Naive thymus-derived CD4-positive, alpha-beta T cell (primary cell): Measurements from ENCODE around the gene NDUFA13. TPM values are rescaled to one million over a fixed set of nuclear protein-coding genes. Genes with fewer than 3 reads are reported as not detected.
A peak's percentile ranks its signal among the peaks of the same experiment; 100 is the strongest.

Experiments used
- ATAC-seq: fragments of 150-1000 bp; cut with Tn5 transposase; 2 replicates; pipeline ENCODE4 v1.10.0; 2021; ENCODE audit warnings: mild to moderate bottlenecking, moderate library complexity
- CTCF ChIA-PET: fragments of 350-600 bp; sonication (Branson Sonifier 250); formaldehyde crosslinking; loops from one replicate; lab custom pipeline; 2021; ENCODE audit warnings: antibody characterized with exemption; lab: Charles Lee
- POLR2A ChIA-PET: fragments of 350-600 bp; sonication (Branson Sonifier 250); formaldehyde crosslinking; loops from one replicate; lab custom pipeline; 2021; ENCODE audit warnings: antibody characterized with exemption, inconsistent platforms; lab: Charles Lee
- DNase-seq, 9 donors: peaks; one replicate each; pipeline versions ENCODE4 v3.0.0 to v3.0.0-alpha.2; 2020 to 2022; ENCODE audit warnings: mixed read lengths in 1 of 9
- H3K27ac ChIP-seq: one replicate; pipeline ENCODE4 v1.7.0; 2013; ENCODE audit warnings: mild to moderate bottlenecking, low read depth, low read length, moderate library complexity
- H3K27me3 ChIP-seq, 2 donors: one replicate each; pipeline ENCODE4 v1.7.0; 2013; ENCODE audit warnings: low read length in 2 of 2, mild to moderate bottlenecking in 2 of 2, moderate library complexity in 2 of 2; ENCODE audit not compliant: control insufficient read depth in 2 of 2, insufficient read depth in 2 of 2
- H3K36me3 ChIP-seq, 3 experiments: 1 replicate in 2 of 3; 2 replicates in 1 of 3; pipeline ENCODE4 v1.7.0; 2013; ENCODE audit warnings: low read length in 3 of 3, mild to moderate bottlenecking in 3 of 3, moderate library complexity in 1 of 3; ENCODE audit not compliant: insufficient read depth in 3 of 3, control insufficient read depth in 2 of 3
- H3K4me1 ChIP-seq, 2 donors: one replicate each; pipeline ENCODE4 v1.7.0; 2013; ENCODE audit warnings: low read length in 2 of 2, mild to moderate bottlenecking in 2 of 2, moderate library complexity in 1 of 2; ENCODE audit not compliant: control insufficient read depth in 2 of 2, insufficient read depth in 2 of 2
- H3K4me3 ChIP-seq: 2 replicates; pipeline ENCODE4 v1.7.0; 2013; ENCODE audit warnings: mild to moderate bottlenecking, low read length
- H3K9me3 ChIP-seq, 3 experiments: 1 replicate in 2 of 3; 2 replicates in 1 of 3; pipeline ENCODE4 v1.7.0; 2013; ENCODE audit warnings: low read length in 3 of 3; ENCODE audit not compliant: control insufficient read depth in 2 of 3
- H3K27ac Mint-ChIP-seq, 9 donors: one replicate each; pipeline ENCODE4 v1.8.0; 2020 to 2022; ENCODE audit warnings: mixed read lengths in 9 of 9, mild to moderate bottlenecking in 8 of 9, moderate library complexity in 5 of 9, inconsistent platforms in 2 of 9
- H3K27me3 Mint-ChIP-seq, 5 donors: one replicate each; pipeline ENCODE4 v1.8.0; 2021 to 2022; ENCODE audit warnings: mixed read lengths in 5 of 5, mild to moderate bottlenecking in 1 of 5
- H3K36me3 Mint-ChIP-seq, 5 donors: one replicate each; pipeline ENCODE4 v1.8.0; 2020 to 2022; ENCODE audit warnings: mixed read lengths in 5 of 5, mild to moderate bottlenecking in 3 of 5, inconsistent platforms in 1 of 5
- H3K4me1 Mint-ChIP-seq, 7 donors: one replicate each; pipeline ENCODE4 v1.8.0; 2020 to 2022; ENCODE audit warnings: mixed read lengths in 7 of 7, mild to moderate bottlenecking in 3 of 7, inconsistent platforms in 1 of 7
- H3K4me3 Mint-ChIP-seq, 10 donors: one replicate each; pipeline ENCODE4 v1.8.0; 2020 to 2022; ENCODE audit warnings: mild to moderate bottlenecking in 10 of 10, mixed read lengths in 10 of 10, moderate library complexity in 6 of 10, inconsistent platforms in 2 of 10
- H3K9me3 Mint-ChIP-seq, 11 donors: one replicate each; pipeline ENCODE4 v1.8.0; 2020 to 2022; ENCODE audit warnings: mixed read lengths in 11 of 11, mild to moderate bottlenecking in 4 of 11, inconsistent platforms in 1 of 11, moderate library complexity in 1 of 11
- intact Hi-C, 2 donors: fragments of 100-400 bp; cut with micrococcal nuclease; formaldehyde crosslinking; loops; one replicate each; pipeline ENCODE4 v1.15.1; 2023
- polyA plus RNA-seq, 2 donors: library from polyadenylated mRNA; unstranded; fragments of 300-500 nt; fragmentation: Illumina TruSeq; gene quantifications; one replicate each; pipeline ENCODE4 v1.2.3, GENCODE V29; 2021
- total RNA-seq, 6 experiments: library from RNA in 5 of 6; stranded (reverse) in 5 of 6; gene quantifications; 1 replicate in 5 of 6; 2 replicates in 1 of 6; pipeline ENCODE4 v1.2.3 and lab custom pipeline; 2021 to 2026

The NDUFA13 gene
- total and polyA plus RNA-seq, 7 experiments from 2014 or later: 172 to 380 (median 198) TPM

- CTCF ChIA-PET: interaction anchor here (1.1 kb wide), 1 partner anchor 81 kb away, joined by 3 read pairs; the partner anchor contains the start of gene GATAD2A
- POLR2A ChIA-PET: interaction anchor here (1.4 to 6.4 kb wide), 2 partner anchors 23 to 120 kb away, joined by 5 to 101 read pairs; no protein-coding TSS in a partner anchor
- Histone ChIP-seq H3K36me3 (peaks cover 0 to 17% (median 0%) of the 10 kb centered on the region in 3 experiments), H3K9me3 (no peaks in the 10 kb centered on the region), H3K27me3 (no peaks in the 10 kb centered on the region), H3K4me1 (peaks cover 32 to 54% of the 10 kb centered on the region in 2 donors), H3K4me3 (no peak overlapping the region), H3K27ac (peak overlapping the region; percentile 81)
- ATAC-seq (no peak), DNase-seq (no peak)
- no peaks in the 10 kb centered on the region for H3K9me3 Mint-ChIP-seq
- H3K27ac Mint-ChIP-seq: peak overlapping the region; percentile 70 to 99 (median 97)
- H3K27me3 Mint-ChIP-seq: no peaks in the 10 kb centered on the region
- H3K4me3 Mint-ChIP-seq: peak overlapping the region in 3 of 10 donors; percentile 16 to 47 (median 25)
- H3K4me1 Mint-ChIP-seq: peaks cover 38 to 86% (median 74%) of the 10 kb centered on the region in 7 donors
- intact Hi-C loops: loop anchor here (5.0 to 10.0 kb wide), 2 partner anchors 421 to 423 kb away; partner anchors contain the start of gene SLC25A42 (in 2 of the 2)
- H3K36me3 Mint-ChIP-seq: peaks cover 0 to 9% (median 0%) of the 10 kb centered on the region in 5 donors
Measured at GRCh38 chr19:19485161-19485997, 30.6 kb upstream of the NDUFA13 start.

GRCh38 chr19:19485998-19486290, 30.1 kb upstream of the NDUFA13 start:
- H3K27ac Mint-ChIP-seq: peak overlapping the region in 8 of 9 donors; percentile 81 to 99 (median 97)
- Histone ChIP-seq H3K9me3 (no peaks in the 10 kb centered on the region), H3K27me3 (no peaks in the 10 kb centered on the region), H3K4me1 (peaks cover 33 to 51% of the 10 kb centered on the region in 2 donors), H3K4me3 (no peak overlapping the region), H3K36me3 (peaks cover 0 to 17% (median 0%) of the 10 kb centered on the region in 3 experiments), H3K27ac (peak overlapping the region; percentile 81)
- no peaks in the 10 kb centered on the region for H3K27me3 Mint-ChIP-seq
- ChIA-PET CTCF (interaction anchor here (1.1 kb wide), 1 partner anchor 81 kb away, joined by 3 read pairs; the partner anchor contains the start of gene GATAD2A), POLR2A (interaction anchor here (6.4 kb wide), 1 partner anchor 121 kb away, joined by 101 read pairs; no protein-coding TSS in a partner anchor)
- H3K9me3 Mint-ChIP-seq: no peaks in the 10 kb centered on the region
- peak overlapping the region in 2 of 10 donors; percentile 16 to 47 for H3K4me3 Mint-ChIP-seq
- ATAC-seq (no peak), DNase-seq (no peak)
- peaks cover 37 to 83% (median 71%) of the 10 kb centered on the region in 7 donors for H3K4me1 Mint-ChIP-seq
- H3K36me3 Mint-ChIP-seq: peaks cover 0 to 12% (median 0%) of the 10 kb centered on the region in 5 donors
- intact Hi-C loops: loop anchor here (5.0 to 10.0 kb wide), 2 partner anchors 421 to 424 kb away; partner anchors contain the start of gene SLC25A42 (in 2 of the 2)

GRCh38 chr19:19486343-19487076, 29.5 kb upstream of the NDUFA13 start:
- CTCF ChIA-PET: interaction anchor here (1.1 to 1.9 kb wide), 2 partner anchors 82 to 125 kb away, joined by 3 to 12 read pairs; partner anchors contain the start of gene GATAD2A
- H3K9me3 ChIP-seq: no peaks in the 10 kb centered on the region
- intact Hi-C loops: loop anchor here (5.0 to 10.0 kb wide), 2 partner anchors 422 to 424 kb away; partner anchors contain the start of gene SLC25A42 (in 2 of the 2)
- peaks cover 33 to 51% of the 10 kb centered on the region in 2 donors for H3K4me1 ChIP-seq
- H3K4me3 ChIP-seq: no peak overlapping the region
- no peaks in the 10 kb centered on the region for H3K27me3 Mint-ChIP-seq
- no peaks in the 10 kb centered on the region for H3K27me3 ChIP-seq
- peak overlapping the region in 2 of 10 donors; percentile 20 to 52 for H3K4me3 Mint-ChIP-seq
- no peaks in the 10 kb centered on the region for H3K9me3 Mint-ChIP-seq
- peaks cover 34 to 78% (median 65%) of the 10 kb centered on the region in 7 donors for H3K4me1 Mint-ChIP-seq
- peak overlapping the region; percentile 69 to 99 (median 97) for H3K27ac Mint-ChIP-seq
- peaks cover 0 to 16% (median 0%) of the 10 kb centered on the region in 3 experiments for H3K36me3 ChIP-seq
- no peak for ATAC-seq
- POLR2A ChIA-PET: interaction anchor here (4.9 to 6.4 kb wide), 2 partner anchors 81 to 121 kb away, joined by 36 to 101 read pairs; partner anchors contain the start of gene GATAD2A
- peaks cover 0 to 11% (median 0%) of the 10 kb centered on the region in 5 donors for H3K36me3 Mint-ChIP-seq
- H3K27ac ChIP-seq: peak overlapping the region; percentile 81
- DNase-seq: no peak

- no peaks in the 10 kb centered on the region for H3K9me3 ChIP-seq
- Mint-ChIP-seq H3K27ac (peak overlapping the region; percentile 96 to 99 (median 99)), H3K4me3 (peak overlapping the region in 8 of 10 donors; percentile 20 to 76 (median 47)), H3K36me3 (peaks cover 0 to 9% (median 0%) of the 10 kb centered on the region in 5 donors), H3K27me3 (no peaks in the 10 kb centered on the region), H3K4me1 (peaks cover 31 to 74% (median 62%) of the 10 kb centered on the region in 7 donors), H3K9me3 (no peaks in the 10 kb centered on the region)
- H3K4me1 ChIP-seq: peaks cover 33 to 51% of the 10 kb centered on the region in 2 donors
- ChIA-PET CTCF (interaction anchor here (0.5 to 1.9 kb wide), 2 partner anchors 126 to 300 kb away, joined by 4 to 12 read pairs; no protein-coding TSS in a partner anchor), POLR2A (interaction anchor here (0.7 to 6.4 kb wide), 9 partner anchors 8 to 140 kb away, joined by 3 to 101 read pairs (median 5); partner anchors contain the start of genes GATAD2A and NDUFA13)
- H3K27me3 ChIP-seq: no peaks in the 10 kb centered on the region
- peaks cover 0 to 16% (median 2%) of the 10 kb centered on the region in 3 experiments for H3K36me3 ChIP-seq
- intact Hi-C loops: loop anchor here (5.0 to 10.0 kb wide), 2 partner anchors 423 to 425 kb away; partner anchors contain the start of gene SLC25A42 (in 2 of the 2)
- ATAC-seq (no peak), DNase-seq (no peak)
- H3K27ac ChIP-seq: peak overlapping the region; percentile 81
- no peak overlapping the region for H3K4me3 ChIP-seq
Measured at GRCh38 chr19:19487077-19487949, 28.7 kb upstream of the NDUFA13 start.
